Measurements from ENCODE around the gene TNKS2. TPM values are rescaled to one million over a fixed set of nuclear protein-coding genes. Genes with fewer than 3 reads are reported as not detected.

TNKS2 gene
- total and polyA plus RNA-seq, 2 of the 13 experiments (the other 11 are each of a cell fraction or from before 2014, with no cell fraction given), result 15.2 to 19.4 TPM

- TF ChIP-seq ZNF333 (CRISPR knock-in tag; IDR thresholded peaks at IDR 0.05; ENCODE audit: borderline replicate concordance), result peak; percentile 58; the same call in 1 of the 2 replicates
- peak; percentile 84 for TF ChIP-seq ARID4A (CRISPR knock-in tag; IDR thresholded peaks at IDR 0.05; ENCODE audit: borderline replicate concordance)
- TF ChIP-seq ATF5 (CRISPR knock-in tag; IDR thresholded peaks at IDR 0.05; ENCODE audit: low read depth), result no peak
- no peak for TF ChIP-seq U2AF2 (IDR thresholded peaks at IDR 0.05; ENCODE audit: low read depth, low read length)
- peak; percentile 79 for TF ChIP-seq TFDP2 (CRISPR knock-in tag; IDR thresholded peaks at IDR 0.05)
- no peak for TF ChIP-seq NFATC3 (CRISPR knock-in tag; IDR thresholded peaks at IDR 0.05)
- no peak for TF ChIP-seq ZNF326 (CRISPR knock-in tag; IDR thresholded peaks at IDR 0.05; ENCODE audit: borderline replicate concordance)
- TF ChIP-seq HOXA3 (CRISPR knock-in tag; IDR thresholded peaks at IDR 0.05), result peak; percentile 86
- no peak for TF ChIP-seq IKZF1 (IDR thresholded peaks at IDR 0.05)
- TF ChIP-seq ZNF232 (CRISPR knock-in tag; IDR thresholded peaks at IDR 0.05; ENCODE audit: borderline replicate concordance), result peak; percentile 94
- TF ChIP-seq TP53 (CRISPR knock-in tag; conservative IDR thresholded peaks at IDR 0.05), result no peak
- TF ChIP-seq ZNF674 (CRISPR knock-in tag; IDR thresholded peaks at IDR 0.05; ENCODE audit: low read depth), result no peak
- TF ChIP-seq NKX3-1 (CRISPR knock-in tag; IDR thresholded peaks at IDR 0.05), result peak; percentile 37; the same call in 1 of the 2 replicates
- 0 out of 2 replicates have a peak, but pooled peaks have one; percentile 35 for TF ChIP-seq CREB3 (CRISPR knock-in tag; IDR thresholded peaks at IDR 0.05)
- TF ChIP-seq ZNF609 (CRISPR knock-in tag; IDR thresholded peaks at IDR 0.05; ENCODE audit: borderline replicate concordance), result no peak
- TF ChIP-seq NR3C1 (CRISPR knock-in tag; IDR thresholded peaks at IDR 0.05), result no peak
- peak; percentile 61 for TF ChIP-seq ZNF776 (CRISPR knock-in tag; IDR thresholded peaks at IDR 0.05)
Observed at GRCh38 chr10:91908337-91909116, 110.3 kb downstream of the TNKS2 start (continued).
